Measurements from ENCODE around the gene FNDC3B. TPM values are rescaled to one million over a fixed set of nuclear protein-coding genes. Genes with fewer than 3 reads are reported as not detected.

Gene FNDC3B
- total RNA-seq, 1 donor from 2014 or later, result 29.0 TPM

- peaks cover 22% of the 10 kb centered on the region for H3K9me3 Mint-ChIP-seq
- no peak for DNase-seq (ENCODE audit: low spot score)
- intact Hi-C loops (cut with micrococcal nuclease), result no loop called here
Measured at GRCh38 chr3:172203522-172204258, 164.3 kb downstream of the FNDC3B start.

GRCh38 chr3:172204716-172205115, 165.3 kb downstream of the FNDC3B start:
- H3K4me1 Mint-ChIP-seq (ENCODE audit: low read depth), result no peaks in the 10 kb centered on the region
- no peak overlapping the region for H3K4me3 Mint-ChIP-seq
- H3K9me3 Mint-ChIP-seq, result peaks cover 22% of the 10 kb centered on the region
- intact Hi-C loops (cut with micrococcal nuclease), result no loop called here
- H3K36me3 Mint-ChIP-seq (ENCODE audit: low read depth), result peaks cover 15% of the 10 kb centered on the region
- no peak for DNase-seq (ENCODE audit: low spot score)
- no peak overlapping the region for H3K27ac Mint-ChIP-seq
- H3K27me3 Mint-ChIP-seq (ENCODE audit: insufficient read depth), result no peaks in the 10 kb centered on the region

More at GRCh38 chr3:172203522-172204258, 164.3 kb downstream of the FNDC3B start:
- Mint-ChIP-seq H3K27ac (no peak overlapping the region), H3K27me3 (ENCODE audit: insufficient read depth) (no peaks in the 10 kb centered on the region), H3K4me1 (ENCODE audit: low read depth) (no peaks in the 10 kb centered on the region), H3K4me3 (no peak overlapping the region), H3K36me3 (ENCODE audit: low read depth) (peaks cover 15% of the 10 kb centered on the region)

DNA sequence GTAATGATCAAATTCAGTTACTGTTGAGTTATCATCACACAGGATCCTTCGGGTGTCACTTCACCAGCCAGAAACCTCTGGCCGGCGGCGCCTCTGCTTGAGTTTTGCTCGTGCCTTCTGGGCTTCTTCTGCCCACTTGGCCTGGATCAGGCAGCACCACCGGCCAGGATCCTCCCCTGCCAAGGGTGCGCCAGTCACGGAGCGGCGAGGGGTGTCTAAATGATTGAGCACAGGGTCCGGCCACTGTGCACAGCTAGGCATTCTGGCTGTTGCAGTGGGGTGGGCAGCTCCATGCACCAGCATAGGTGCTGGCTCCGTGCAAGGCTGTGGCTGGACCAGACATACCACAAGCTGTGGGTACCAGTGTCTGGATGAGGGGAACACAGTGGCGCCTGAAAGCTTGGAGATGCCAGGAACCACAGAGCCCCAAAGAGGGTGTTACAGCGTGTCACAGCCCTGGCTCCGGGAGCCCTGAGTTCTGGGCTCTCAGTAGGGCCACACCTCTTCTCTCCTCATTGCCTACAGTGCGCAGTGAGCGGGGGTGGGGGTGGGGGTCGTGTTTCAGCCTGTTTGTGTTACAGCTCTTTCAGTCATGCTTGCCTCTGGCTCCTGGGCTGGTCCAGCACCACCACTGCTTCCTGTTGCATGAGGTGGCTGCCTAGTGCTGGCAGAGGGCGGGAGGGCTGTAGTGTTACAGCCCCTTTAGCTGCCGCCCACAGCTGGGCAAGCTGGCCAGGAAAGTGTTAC, 169.4 kb downstream of the FNDC3B start:
- Mint-ChIP-seq H3K36me3 (ENCODE audit: low read depth) (peaks cover 14% of the 10 kb centered on the region), H3K4me3 (no peak overlapping the region), H3K9me3 (peaks cover 22% of the 10 kb centered on the region), H3K27me3 (ENCODE audit: insufficient read depth) (no peaks in the 10 kb centered on the region), H3K27ac (no peak overlapping the region), H3K4me1 (ENCODE audit: low read depth) (peaks cover 9% of the 10 kb centered on the region)
- intact Hi-C loops (cut with micrococcal nuclease), result no loop called here
- no peak for DNase-seq (ENCODE audit: low spot score)

DNA sequence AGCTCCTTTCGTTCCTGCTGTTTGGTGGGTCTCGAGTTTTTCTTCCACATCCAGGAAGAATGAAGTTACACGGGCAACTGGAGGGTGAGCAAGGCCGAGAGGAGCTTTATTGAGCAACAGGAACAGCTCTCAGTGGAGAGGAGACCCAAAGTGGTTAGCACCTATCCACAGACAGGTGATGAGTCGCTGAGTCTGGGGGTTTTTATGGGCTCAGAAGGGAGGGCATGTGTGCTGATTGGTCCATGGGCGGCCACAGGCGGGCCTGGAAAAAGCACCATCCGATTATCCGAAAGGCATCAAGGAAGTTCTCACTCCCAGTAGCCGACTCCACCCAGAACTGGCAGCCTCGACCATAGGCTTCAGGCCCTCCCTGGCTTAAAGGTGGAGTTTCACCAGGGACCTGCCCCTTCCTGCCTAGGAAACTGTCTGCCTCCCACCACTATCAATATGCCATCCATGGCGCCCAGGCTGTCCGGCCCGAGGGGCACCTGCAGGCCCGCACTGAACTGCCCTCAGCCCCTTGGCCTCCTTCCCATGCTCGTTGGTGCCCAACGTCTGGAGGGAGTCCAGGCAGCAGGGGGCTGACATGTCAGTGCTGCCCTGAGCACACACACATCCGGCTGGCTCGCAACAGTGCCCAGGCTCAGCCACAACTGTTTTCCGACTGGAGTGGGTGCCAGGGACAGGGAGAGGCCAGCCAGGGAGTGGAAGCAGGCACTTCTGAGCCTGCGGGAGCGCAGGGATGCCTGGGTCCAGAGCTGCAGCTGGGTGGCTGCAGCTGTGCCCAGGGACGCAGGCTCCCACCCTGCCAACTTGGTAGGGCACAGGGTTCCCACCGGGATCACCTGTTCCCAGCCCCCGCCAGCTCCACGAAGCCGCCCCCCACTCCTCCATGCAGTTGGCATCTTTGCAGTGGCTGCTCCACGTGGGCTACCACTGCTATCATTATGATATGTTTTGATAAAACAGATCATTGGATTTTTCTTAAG, 170.2 kb downstream of the FNDC3B start:
- intact Hi-C loops (cut with micrococcal nuclease), result loop anchor here (5.0 kb wide), 1 partner anchor 77 kb away; no protein-coding TSS in a partner anchor
- Mint-ChIP-seq H3K4me3 (no peak overlapping the region), H3K27me3 (ENCODE audit: insufficient read depth) (no peaks in the 10 kb centered on the region), H3K9me3 (peaks cover 17% of the 10 kb centered on the region), H3K4me1 (ENCODE audit: low read depth) (peaks cover 15% of the 10 kb centered on the region), H3K27ac (no peak overlapping the region), H3K36me3 (ENCODE audit: low read depth) (peaks cover 11% of the 10 kb centered on the region)
- DNase-seq (ENCODE audit: low spot score), result no peak

- Mint-ChIP-seq H3K9me3 (peaks cover 9% of the 10 kb centered on the region), H3K27ac (no peak overlapping the region), H3K4me1 (ENCODE audit: low read depth) (peaks cover 15% of the 10 kb centered on the region), H3K27me3 (ENCODE audit: insufficient read depth) (no peaks in the 10 kb centered on the region), H3K4me3 (no peak overlapping the region), H3K36me3 (ENCODE audit: low read depth) (peaks cover 8% of the 10 kb centered on the region)
- no peak for DNase-seq (ENCODE audit: low spot score)
- intact Hi-C loops (cut with micrococcal nuclease), result loop anchor here (5.0 kb wide), 1 partner anchor 78 kb away; no protein-coding TSS in a partner anchor
Measured at GRCh38 chr3:172210355-172210754, 171.0 kb downstream of the FNDC3B start.

GRCh38 chr3:172211123-172211522, 171.7 kb downstream of the FNDC3B start:
- no peak overlapping the region for H3K4me3 Mint-ChIP-seq
- H3K4me1 Mint-ChIP-seq (ENCODE audit: low read depth), result peaks cover 15% of the 10 kb centered on the region
- H3K27me3 Mint-ChIP-seq (ENCODE audit: insufficient read depth), result no peaks in the 10 kb centered on the region
- H3K27ac Mint-ChIP-seq, result no peak overlapping the region
- peaks cover 2% of the 10 kb centered on the region for H3K9me3 Mint-ChIP-seq
- no peak for DNase-seq (ENCODE audit: low spot score)
- peaks cover 6% of the 10 kb centered on the region for H3K36me3 Mint-ChIP-seq (ENCODE audit: low read depth)
- intact Hi-C loops (cut with micrococcal nuclease), result loop anchor here (5.0 kb wide), 1 partner anchor 79 kb away; no protein-coding TSS in a partner anchor

- H3K36me3 Mint-ChIP-seq (ENCODE audit: low read depth), result peaks cover 5% of the 10 kb centered on the region
- no peaks in the 10 kb centered on the region for H3K9me3 Mint-ChIP-seq
- no peaks in the 10 kb centered on the region for H3K27me3 Mint-ChIP-seq (ENCODE audit: insufficient read depth)
- H3K4me3 Mint-ChIP-seq, result no peak overlapping the region
- intact Hi-C loops (cut with micrococcal nuclease), result loop anchor here (5.0 kb wide), 1 partner anchor 81 kb away; no protein-coding TSS in a partner anchor
- DNase-seq (ENCODE audit: low spot score), result no peak
- no peak overlapping the region for H3K27ac Mint-ChIP-seq
- peaks cover 15% of the 10 kb centered on the region for H3K4me1 Mint-ChIP-seq (ENCODE audit: low read depth)
Measured at GRCh38 chr3:172213200-172213599, 173.8 kb downstream of the FNDC3B start.

- Mint-ChIP-seq H3K4me3 (no peak overlapping the region), H3K9me3 (no peaks in the 10 kb centered on the region), H3K36me3 (ENCODE audit: low read depth) (peaks cover 5% of the 10 kb centered on the region), H3K4me1 (ENCODE audit: low read depth) (peaks cover 20% of the 10 kb centered on the region), H3K27me3 (ENCODE audit: insufficient read depth) (no peaks in the 10 kb centered on the region), H3K27ac (no peak overlapping the region)
- intact Hi-C loops (cut with micrococcal nuclease), result loop anchor here (5.0 kb wide), 1 partner anchor 82 kb away; no protein-coding TSS in a partner anchor
- no peak for DNase-seq (ENCODE audit: low spot score)
Measured at GRCh38 chr3:172213904-172214303, 174.5 kb downstream of the FNDC3B start.

- H3K4me3 Mint-ChIP-seq, result no peak overlapping the region
- H3K9me3 Mint-ChIP-seq, result no peaks in the 10 kb centered on the region
- no peak for DNase-seq (ENCODE audit: low spot score)
- no peak overlapping the region for H3K27ac Mint-ChIP-seq
- peaks cover 20% of the 10 kb centered on the region for H3K4me1 Mint-ChIP-seq (ENCODE audit: low read depth)
- peaks cover 5% of the 10 kb centered on the region for H3K36me3 Mint-ChIP-seq (ENCODE audit: low read depth)
- no peaks in the 10 kb centered on the region for H3K27me3 Mint-ChIP-seq (ENCODE audit: insufficient read depth)
- intact Hi-C loops (cut with micrococcal nuclease), result no loop called here
Measured at GRCh38 chr3:172216267-172216666, 176.9 kb downstream of the FNDC3B start.

GRCh38 chr3:172216911-172217310, 177.5 kb downstream of the FNDC3B start:
- no peak for DNase-seq (ENCODE audit: low spot score)
- Mint-ChIP-seq H3K4me3 (no peak overlapping the region), H3K27me3 (ENCODE audit: insufficient read depth) (no peaks in the 10 kb centered on the region), H3K9me3 (no peaks in the 10 kb centered on the region), H3K36me3 (ENCODE audit: low read depth) (peaks cover 3% of the 10 kb centered on the region), H3K4me1 (ENCODE audit: low read depth) (peaks cover 20% of the 10 kb centered on the region), H3K27ac (no peak overlapping the region)
- intact Hi-C loops (cut with micrococcal nuclease), result no loop called here

GRCh38 chr3:172217877-172218276, 178.5 kb downstream of the FNDC3B start:
- no peaks in the 10 kb centered on the region for H3K9me3 Mint-ChIP-seq

More at GRCh38 chr3:172217877-172218276, 178.5 kb downstream of the FNDC3B start:
- no peaks in the 10 kb centered on the region for H3K27me3 Mint-ChIP-seq (ENCODE audit: insufficient read depth)
- H3K4me1 Mint-ChIP-seq (ENCODE audit: low read depth), result peaks cover 20% of the 10 kb centered on the region
- H3K4me3 Mint-ChIP-seq, result no peak overlapping the region
- H3K27ac Mint-ChIP-seq, result no peak overlapping the region
- H3K36me3 Mint-ChIP-seq (ENCODE audit: low read depth), result peaks cover 3% of the 10 kb centered on the region
- intact Hi-C loops (cut with micrococcal nuclease), result no loop called here
- no peak for DNase-seq (ENCODE audit: low spot score)

Data from activated T-helper 1 cell treated with anti-CD3 and anti-CD28 coated beads, Interleukin-12 subunit alpha, Interleukin-12 subunit beta, Interleukin-2, Interleukin-4 antibody, amounts not matched to agents 30 ng/mL and 10 ng/mL and 1 ng/mL, durations not matched to agents 14 hours and 24 hours and 36 hours (primary cell).